Kidney epithelial cell (primary cell): ENCODE results near the gene CDK17. TPM values are rescaled to one million over a fixed set of nuclear protein-coding genes. Genes with fewer than 3 reads are reported as not detected.
A peak's percentile ranks its signal among the peaks of the same experiment; 100 is the strongest.
"Not testable (repeated sequence)": the region's sequence is repeated elsewhere in the genome, so short reads cannot be mapped to it uniquely, and the experiment has no call there.

Experiments used
- DNase-seq: peaks from one replicate; pipeline ENCODE4 v3.0.0-alpha.2; 2010; ENCODE audit warnings: low read depth
- H3K27me3 ChIP-seq: 2 replicates; pipeline ENCODE4 v1.6.0; 2011; ENCODE audit warnings: low read length; ENCODE audit not compliant: control insufficient read depth, insufficient read depth
- H3K36me3 ChIP-seq: 2 replicates; pipeline ENCODE4 v1.5.1; 2011; ENCODE audit warnings: low read length; ENCODE audit not compliant: control insufficient read depth, insufficient read depth
- H3K4me3 ChIP-seq: 2 replicates; pipeline ENCODE4 v1.5.1; 2011; ENCODE audit warnings: low read depth, mild to moderate bottlenecking, control low read depth, low read length
- CTCF ChIP-seq: IDR thresholded peaks from 2 replicates; pipeline ENCODE4 v1.5.1; 2011; ENCODE audit warnings: mild to moderate bottlenecking, moderate library complexity, low read length, control low read depth, inconsistent platforms; ENCODE audit not compliant: insufficient read depth, poor library complexity, severe bottlenecking
- total RNA-seq: library from RNA; depleted of rRNA; stranded (reverse); fragments of >200 nt; gene quantifications from 2 replicates; pipeline ENCODE4 v1.2.3, GENCODE V29; 2015

Gene CDK17
- total RNA-seq, 1 donor from 2014 or later = 46.4 TPM

GRCh38 chr12:96421014-96421413 lies 20.8 kb upstream of the CDK17 start:
- Histone ChIP-seq H3K4me3 (no peak overlapping the region), H3K36me3 (no peaks in the 10 kb centered on the region), H3K27me3 (no peaks in the 10 kb centered on the region)
- TF ChIP-seq CTCF = no peak
- no peak for DNase-seq

GRCh38 chr12:96420277-96420835 lies 20.1 kb upstream of the CDK17 start:
- Histone ChIP-seq H3K27me3 (no peaks in the 10 kb centered on the region), H3K36me3 (no peaks in the 10 kb centered on the region), H3K4me3 (no peak overlapping the region)
- TF ChIP-seq CTCF = no peak
- no peak for DNase-seq

- DNase-seq = no peak
- H3K36me3 ChIP-seq = no peaks in the 10 kb centered on the region
- TF ChIP-seq CTCF = no peak
These were observed 19.5 kb upstream of the CDK17 start for GRCh38 chr12:96419576-96420276.

GRCh38 chr12:96417688-96418087 lies 17.4 kb upstream of the CDK17 start:
- not testable (repeated sequence) for DNase-seq, H3K36me3 ChIP-seq, H3K27me3 ChIP-seq, H3K4me3 ChIP-seq

More at GRCh38 chr12:96419576-96420276, 19.5 kb upstream of the CDK17 start:
- Histone ChIP-seq H3K4me3 (no peak overlapping the region), H3K27me3 (no peaks in the 10 kb centered on the region)

GRCh38 chr12:96416033-96416799 lies 16.0 kb upstream of the CDK17 start:
- H3K27me3 ChIP-seq = no peaks in the 10 kb centered on the region
- no peaks in the 10 kb centered on the region for H3K36me3 ChIP-seq
- H3K4me3 ChIP-seq = no peak overlapping the region
- TF ChIP-seq CTCF = no peak
- DNase-seq = peak; percentile 48

- Histone ChIP-seq H3K27me3 (no peaks in the 10 kb centered on the region), H3K36me3 (no peaks in the 10 kb centered on the region), H3K4me3 (no peak overlapping the region)
- no peak for TF ChIP-seq CTCF
- no peak for DNase-seq
These were observed 14.4 kb upstream of the CDK17 start for GRCh38 chr12:96414637-96415036.
